Measurements from ENCODE around the gene NFIC.

Gene NFIC

DNA sequence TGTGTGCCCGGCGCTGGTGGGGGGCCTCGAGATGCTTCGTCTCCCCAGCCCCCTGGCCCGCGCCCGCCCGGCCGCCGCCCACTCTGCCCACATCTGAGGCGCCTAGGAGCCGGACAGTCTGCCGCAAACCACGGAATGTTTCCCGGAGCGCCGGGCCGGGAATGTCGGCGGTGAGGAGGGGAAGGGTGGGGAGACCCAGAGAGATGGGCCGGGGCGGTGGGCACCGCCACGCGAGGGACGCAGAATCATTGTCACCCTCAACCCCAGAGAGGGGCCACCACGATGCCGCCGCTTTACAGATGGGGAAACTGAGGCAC, 46.1 kb upstream of the NFIC start:
- Histone ChIP-seq H3F3A (ENCODE audit: low read depth) (no peaks in the 10 kb centered on the region), H3K36me3 (ENCODE audit: insufficient read depth, low read length) (no peaks in the 10 kb centered on the region), H3K4me2 (ENCODE audit: low read depth, low read length, poor library complexity, severe bottlenecking) (no peak overlapping the region), H3K9me2 (replicated peaks; ENCODE audit: low read depth, low read length) (no peaks in the 10 kb centered on the region), H3K9me3 (ENCODE audit: insufficient read depth, low read depth, low read length) (no peaks in the 10 kb centered on the region), H3K9ac (ENCODE audit: low read depth, low read length, poor library complexity, severe bottlenecking) (no peak overlapping the region), H3K79me2 (ENCODE audit: insufficient read depth, low read length) (no peaks in the 10 kb centered on the region), H4K20me1 (ENCODE audit: insufficient read depth, low read length, poor library complexity, severe bottlenecking) (no peaks in the 10 kb centered on the region), H3K4me3 (ENCODE audit: low read length, poor library complexity, severe bottlenecking) (no peak overlapping the region), H3K4me1 (ENCODE audit: insufficient read depth, low read length, poor library complexity, severe bottlenecking) (no peaks in the 10 kb centered on the region), H3K27me3 (ENCODE audit: insufficient read depth, low read length, poor library complexity, severe bottlenecking) (no peaks in the 10 kb centered on the region), H2AFZ (ENCODE audit: low read length) (no peak overlapping the region)
- TF ChIP-seq, protein P1, sequence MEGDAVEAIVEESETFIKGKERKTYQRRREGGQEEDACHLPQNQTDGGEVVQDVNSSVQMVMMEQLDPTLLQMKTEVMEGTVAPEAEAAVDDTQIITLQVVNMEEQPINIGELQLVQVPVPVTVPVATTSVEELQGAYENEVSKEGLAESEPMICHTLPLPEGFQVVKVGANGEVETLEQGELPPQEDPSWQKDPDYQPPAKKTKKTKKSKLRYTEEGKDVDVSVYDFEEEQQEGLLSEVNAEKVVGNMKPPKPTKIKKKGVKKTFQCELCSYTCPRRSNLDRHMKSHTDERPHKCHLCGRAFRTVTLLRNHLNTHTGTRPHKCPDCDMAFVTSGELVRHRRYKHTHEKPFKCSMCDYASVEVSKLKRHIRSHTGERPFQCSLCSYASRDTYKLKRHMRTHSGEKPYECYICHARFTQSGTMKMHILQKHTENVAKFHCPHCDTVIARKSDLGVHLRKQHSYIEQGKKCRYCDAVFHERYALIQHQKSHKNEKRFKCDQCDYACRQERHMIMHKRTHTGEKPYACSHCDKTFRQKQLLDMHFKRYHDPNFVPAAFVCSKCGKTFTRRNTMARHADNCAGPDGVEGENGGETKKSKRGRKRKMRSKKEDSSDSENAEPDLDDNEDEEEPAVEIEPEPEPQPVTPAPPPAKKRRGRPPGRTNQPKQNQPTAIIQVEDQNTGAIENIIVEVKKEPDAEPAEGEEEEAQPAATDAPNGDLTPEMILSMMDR (conservative IDR thresholded peaks at IDR 0.05; ENCODE audit: low read length), result no peak
- no peak for TF ChIP-seq EZH2phosphoT487 (IDR thresholded peaks at IDR 0.05; ENCODE audit: borderline replicate concordance)

DNA sequence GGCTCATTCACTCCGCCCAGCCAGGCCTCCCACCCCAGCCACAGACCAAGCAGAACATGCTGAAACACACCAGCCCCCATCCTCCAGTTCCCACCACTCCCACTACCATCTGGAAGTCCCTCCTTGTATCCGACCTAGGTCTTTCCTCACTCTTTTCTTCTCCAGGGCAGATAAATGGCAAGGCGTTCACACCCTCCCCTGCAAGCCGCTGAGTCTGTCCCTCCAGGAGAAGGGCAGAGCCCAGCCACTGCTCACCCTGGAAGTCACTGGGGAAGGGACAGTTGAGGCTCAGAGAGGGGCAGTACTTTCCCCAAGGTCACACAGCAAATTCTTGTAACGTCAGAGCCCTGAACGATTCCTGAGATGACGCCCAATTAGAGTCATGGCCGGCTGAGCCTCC, 45.5 kb upstream of the NFIC start:
- Histone ChIP-seq H4K20me1 (ENCODE audit: insufficient read depth, low read length, poor library complexity, severe bottlenecking) (no peaks in the 10 kb centered on the region), H3K9me3 (ENCODE audit: insufficient read depth, low read depth, low read length) (no peaks in the 10 kb centered on the region), H3K79me2 (ENCODE audit: insufficient read depth, low read length) (no peaks in the 10 kb centered on the region), H3K36me3 (ENCODE audit: insufficient read depth, low read length) (no peaks in the 10 kb centered on the region), H3K9ac (ENCODE audit: low read depth, low read length, poor library complexity, severe bottlenecking) (no peak overlapping the region), H3K27me3 (ENCODE audit: insufficient read depth, low read length, poor library complexity, severe bottlenecking) (no peaks in the 10 kb centered on the region), H3K4me1 (ENCODE audit: insufficient read depth, low read length, poor library complexity, severe bottlenecking) (no peaks in the 10 kb centered on the region), H3F3A (ENCODE audit: low read depth) (no peaks in the 10 kb centered on the region), H3K4me3 (ENCODE audit: low read length, poor library complexity, severe bottlenecking) (no peak overlapping the region), H3K4me2 (ENCODE audit: low read depth, low read length, poor library complexity, severe bottlenecking) (no peak overlapping the region), H3K9me2 (replicated peaks; ENCODE audit: low read depth, low read length) (no peaks in the 10 kb centered on the region), H2AFZ (ENCODE audit: low read length) (no peak overlapping the region)
- TF ChIP-seq, protein P1 (conservative IDR thresholded peaks at IDR 0.05; ENCODE audit: low read length), result no peak
- TF ChIP-seq EZH2phosphoT487 (IDR thresholded peaks at IDR 0.05; ENCODE audit: borderline replicate concordance), result no peak

DNA sequence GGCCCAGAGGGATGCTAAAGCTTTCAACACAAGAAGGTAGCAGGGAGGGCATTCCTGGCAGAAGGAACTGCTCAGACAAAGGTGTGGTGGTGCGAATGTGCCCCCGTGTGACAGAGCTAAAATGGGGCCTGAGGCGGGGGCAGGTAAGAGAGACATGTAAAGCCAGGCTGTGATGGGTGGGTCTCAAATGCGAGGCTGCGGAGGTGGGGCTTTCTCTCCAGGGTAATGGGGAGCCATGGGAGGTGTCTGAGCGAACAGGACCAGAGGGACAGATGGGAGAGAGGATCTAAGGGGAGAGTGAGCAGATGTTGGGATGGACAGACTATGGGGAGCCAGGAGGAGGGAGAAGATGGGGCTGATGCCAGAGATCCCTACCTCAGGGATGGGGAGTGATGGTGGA, 44.7 kb upstream of the NFIC start:
- H3K4me2 ChIP-seq (ENCODE audit: low read depth, low read length, poor library complexity, severe bottlenecking), result no peak overlapping the region
- no peaks in the 10 kb centered on the region for H3K9me3 ChIP-seq (ENCODE audit: insufficient read depth, low read depth, low read length)

More for the DNA sequence above, 44.7 kb upstream of the NFIC start:
- H2AFZ ChIP-seq (ENCODE audit: low read length), result no peak overlapping the region
- no peak for TF ChIP-seq EZH2phosphoT487 (IDR thresholded peaks at IDR 0.05; ENCODE audit: borderline replicate concordance)
- TF ChIP-seq, protein P1 (conservative IDR thresholded peaks at IDR 0.05; ENCODE audit: low read length), result no peak
- H3K9ac ChIP-seq (ENCODE audit: low read depth, low read length, poor library complexity, severe bottlenecking), result no peak overlapping the region
- no peaks in the 10 kb centered on the region for H3F3A ChIP-seq (ENCODE audit: low read depth)
- no peaks in the 10 kb centered on the region for H3K27me3 ChIP-seq (ENCODE audit: insufficient read depth, low read length, poor library complexity, severe bottlenecking)
- H3K79me2 ChIP-seq (ENCODE audit: insufficient read depth, low read length), result no peaks in the 10 kb centered on the region
- no peaks in the 10 kb centered on the region for H3K9me2 ChIP-seq (replicated peaks; ENCODE audit: low read depth, low read length)
- H3K4me3 ChIP-seq (ENCODE audit: low read length, poor library complexity, severe bottlenecking), result no peak overlapping the region
- H4K20me1 ChIP-seq (ENCODE audit: insufficient read depth, low read length, poor library complexity, severe bottlenecking), result no peaks in the 10 kb centered on the region
- no peaks in the 10 kb centered on the region for H3K36me3 ChIP-seq (ENCODE audit: insufficient read depth, low read length)
- H3K4me1 ChIP-seq (ENCODE audit: insufficient read depth, low read length, poor library complexity, severe bottlenecking), result no peaks in the 10 kb centered on the region

Data from Loucy (cell line).